ENCODE results near the gene FAT1. TPM values are rescaled to one million over a fixed set of nuclear protein-coding genes. Genes with fewer than 3 reads are reported as not detected.

The FAT1 gene
- total RNA-seq, 4 donors from 2014 or later: 51.3 to 114 (median 72.2) TPM

GRCh38 chr4:186755550-186756519, 32.2 kb upstream of the FAT1 start:
- no peak for TF ChIP-seq POLR2A (IDR thresholded peaks at IDR 0.05)
- peak in 1 of 3 donors; percentile 65 for TF ChIP-seq CTCF (IDR thresholded peaks at IDR 0.05)
- intact Hi-C loops (cut with DNase I; ENCODE audit: low total_unique reads): no loop called here
- H3K4me3 ChIP-seq (ENCODE audit: low read depth, poor library complexity, severe bottlenecking): no peak overlapping the region
- WGBS, 2 donors: 92 to 97% methylated on average over 8 of the region's 8 CpGs
- no peak for DNase-seq (ENCODE audit: low spot score in 2 of 2)

GRCh38 chr4:186754976-186755375, 31.3 kb upstream of the FAT1 start:
- WGBS, 2 donors: 74 to 83% methylated on average over 10 of the region's 10 CpGs
- no peak for DNase-seq (ENCODE audit: low spot score in 2 of 2)
- no peak for TF ChIP-seq CTCF (IDR thresholded peaks at IDR 0.05)
- H3K4me3 ChIP-seq (ENCODE audit: low read depth, poor library complexity, severe bottlenecking): no peak overlapping the region
- intact Hi-C loops (cut with DNase I; ENCODE audit: low total_unique reads): no loop called here

GRCh38 chr4:186752325-186752724, 28.7 kb upstream of the FAT1 start:
- DNase-seq (ENCODE audit: low spot score in 2 of 2): no peak
- H3K4me3 ChIP-seq (ENCODE audit: low read depth, poor library complexity, severe bottlenecking): no peak overlapping the region
- intact Hi-C loops (cut with DNase I; ENCODE audit: low total_unique reads): no loop called here
- 93 to 97% methylated on average over 6 of the region's 6 CpGs for WGBS, 2 donors
- TF ChIP-seq POLR2A (IDR thresholded peaks at IDR 0.05): no peak
- TF ChIP-seq CTCF (IDR thresholded peaks at IDR 0.05): no peak

GRCh38 chr4:186749611-186750281, 26.1 kb upstream of the FAT1 start:
- H3K4me3 ChIP-seq (ENCODE audit: low read depth, poor library complexity, severe bottlenecking): no peak overlapping the region
- DNase-seq (ENCODE audit: low spot score in 2 of 2): no peak
- no peak for TF ChIP-seq POLR2A (IDR thresholded peaks at IDR 0.05)
- TF ChIP-seq CTCF (IDR thresholded peaks at IDR 0.05): no peak
- 82% methylated on average over 13 to 15 of the region's 15 CpGs for WGBS, 2 donors
- intact Hi-C loops (cut with DNase I; ENCODE audit: low total_unique reads): no loop called here

- no peak overlapping the region for H3K4me3 ChIP-seq (ENCODE audit: low read depth, poor library complexity, severe bottlenecking)
- WGBS, 2 donors: 94 to 96% methylated on average over 6 of the region's 6 CpGs
- DNase-seq (ENCODE audit: low spot score in 2 of 2): no peak
- TF ChIP-seq CTCF (IDR thresholded peaks at IDR 0.05): no peak
- no peak for TF ChIP-seq POLR2A (IDR thresholded peaks at IDR 0.05)
- intact Hi-C loops (cut with DNase I; ENCODE audit: low total_unique reads): no loop called here
Measured at GRCh38 chr4:186746581-186746980, 22.9 kb upstream of the FAT1 start.

Measured in lower leg skin (tissue), 4 donors.